ENCODE results near the gene PTH.

The PTH gene

GRCh38 chr11:13473013-13473722 is 22.6 kb downstream of the PTH start:
- TF ChIP-seq, protein P1, sequence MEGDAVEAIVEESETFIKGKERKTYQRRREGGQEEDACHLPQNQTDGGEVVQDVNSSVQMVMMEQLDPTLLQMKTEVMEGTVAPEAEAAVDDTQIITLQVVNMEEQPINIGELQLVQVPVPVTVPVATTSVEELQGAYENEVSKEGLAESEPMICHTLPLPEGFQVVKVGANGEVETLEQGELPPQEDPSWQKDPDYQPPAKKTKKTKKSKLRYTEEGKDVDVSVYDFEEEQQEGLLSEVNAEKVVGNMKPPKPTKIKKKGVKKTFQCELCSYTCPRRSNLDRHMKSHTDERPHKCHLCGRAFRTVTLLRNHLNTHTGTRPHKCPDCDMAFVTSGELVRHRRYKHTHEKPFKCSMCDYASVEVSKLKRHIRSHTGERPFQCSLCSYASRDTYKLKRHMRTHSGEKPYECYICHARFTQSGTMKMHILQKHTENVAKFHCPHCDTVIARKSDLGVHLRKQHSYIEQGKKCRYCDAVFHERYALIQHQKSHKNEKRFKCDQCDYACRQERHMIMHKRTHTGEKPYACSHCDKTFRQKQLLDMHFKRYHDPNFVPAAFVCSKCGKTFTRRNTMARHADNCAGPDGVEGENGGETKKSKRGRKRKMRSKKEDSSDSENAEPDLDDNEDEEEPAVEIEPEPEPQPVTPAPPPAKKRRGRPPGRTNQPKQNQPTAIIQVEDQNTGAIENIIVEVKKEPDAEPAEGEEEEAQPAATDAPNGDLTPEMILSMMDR (IDR thresholded peaks at IDR 0.05; ENCODE audit: insufficient read depth, low read depth, low read length, missing control alignments), result no peak
- H3K4me3 ChIP-seq (ENCODE audit: low read depth, low read length), result no peak overlapping the region
- DNase-seq (ENCODE audit: low read depth), result no peak

GRCh38 chr11:13468750-13469149 is 27.0 kb downstream of the PTH start:
- TF ChIP-seq, protein P1 (IDR thresholded peaks at IDR 0.05; ENCODE audit: insufficient read depth, low read depth, low read length, missing control alignments), result no peak
- no peak for DNase-seq (ENCODE audit: low read depth)
- H3K4me3 ChIP-seq (ENCODE audit: low read depth, low read length), result no peak overlapping the region

DNA sequence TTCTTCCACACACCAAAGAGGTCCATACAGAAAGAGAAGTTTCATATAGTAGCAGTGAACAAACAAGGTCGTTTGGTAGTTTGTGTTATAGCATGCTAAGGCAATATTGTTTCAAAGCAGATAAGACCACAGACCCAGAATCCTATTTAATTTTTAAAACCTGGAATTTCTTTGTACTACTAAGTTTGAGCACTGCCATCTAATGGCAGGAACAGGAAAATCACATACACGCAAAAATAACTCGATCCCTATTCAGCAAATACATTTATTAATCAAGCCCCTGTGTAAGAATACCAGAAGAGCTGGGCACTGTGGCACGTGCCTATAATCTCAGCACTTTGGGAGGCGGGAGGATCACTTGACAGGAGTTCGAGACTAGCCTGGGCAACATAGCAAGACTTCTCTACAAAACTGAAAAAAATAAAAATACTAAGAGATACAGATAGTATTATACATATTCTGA is 29.9 kb downstream of the PTH start:
- no peak overlapping the region for H3K4me3 ChIP-seq (ENCODE audit: low read depth, low read length)
- peak; percentile 33 for DNase-seq (ENCODE audit: low read depth)
- TF ChIP-seq, protein P1 (IDR thresholded peaks at IDR 0.05; ENCODE audit: insufficient read depth, low read depth, low read length, missing control alignments), result peak; percentile 46

DNA sequence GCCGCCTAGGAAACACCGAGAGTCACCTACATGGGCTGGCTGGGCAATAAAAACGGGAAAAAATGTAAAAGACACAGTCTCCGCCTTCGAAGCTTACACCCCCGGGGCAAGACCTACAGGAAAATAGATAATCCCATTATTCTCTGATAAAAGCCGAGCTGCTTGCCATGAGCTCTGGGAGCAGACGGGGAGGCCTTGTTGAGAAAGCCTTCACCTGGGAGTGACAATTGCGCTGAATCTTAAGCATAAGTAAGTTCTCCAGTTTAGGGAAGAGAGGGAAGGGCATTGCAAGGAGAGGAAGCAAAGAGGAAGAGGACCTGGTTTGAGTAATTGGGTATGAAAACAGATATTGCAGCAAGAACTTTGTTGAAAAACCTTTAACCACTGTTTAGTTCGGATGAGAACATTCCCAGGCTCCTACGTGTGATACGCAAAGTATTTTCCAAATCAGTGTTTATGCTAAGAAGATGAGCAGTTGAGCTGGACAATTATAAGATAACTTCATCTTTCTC is 32.0 kb downstream of the PTH start:
- H3K4me3 ChIP-seq (ENCODE audit: low read depth, low read length), result peak overlapping the region; percentile 81
- DNase-seq (ENCODE audit: low read depth), result no peak
- TF ChIP-seq, protein P1 (IDR thresholded peaks at IDR 0.05; ENCODE audit: insufficient read depth, low read depth, low read length, missing control alignments), result no peak

DNA sequence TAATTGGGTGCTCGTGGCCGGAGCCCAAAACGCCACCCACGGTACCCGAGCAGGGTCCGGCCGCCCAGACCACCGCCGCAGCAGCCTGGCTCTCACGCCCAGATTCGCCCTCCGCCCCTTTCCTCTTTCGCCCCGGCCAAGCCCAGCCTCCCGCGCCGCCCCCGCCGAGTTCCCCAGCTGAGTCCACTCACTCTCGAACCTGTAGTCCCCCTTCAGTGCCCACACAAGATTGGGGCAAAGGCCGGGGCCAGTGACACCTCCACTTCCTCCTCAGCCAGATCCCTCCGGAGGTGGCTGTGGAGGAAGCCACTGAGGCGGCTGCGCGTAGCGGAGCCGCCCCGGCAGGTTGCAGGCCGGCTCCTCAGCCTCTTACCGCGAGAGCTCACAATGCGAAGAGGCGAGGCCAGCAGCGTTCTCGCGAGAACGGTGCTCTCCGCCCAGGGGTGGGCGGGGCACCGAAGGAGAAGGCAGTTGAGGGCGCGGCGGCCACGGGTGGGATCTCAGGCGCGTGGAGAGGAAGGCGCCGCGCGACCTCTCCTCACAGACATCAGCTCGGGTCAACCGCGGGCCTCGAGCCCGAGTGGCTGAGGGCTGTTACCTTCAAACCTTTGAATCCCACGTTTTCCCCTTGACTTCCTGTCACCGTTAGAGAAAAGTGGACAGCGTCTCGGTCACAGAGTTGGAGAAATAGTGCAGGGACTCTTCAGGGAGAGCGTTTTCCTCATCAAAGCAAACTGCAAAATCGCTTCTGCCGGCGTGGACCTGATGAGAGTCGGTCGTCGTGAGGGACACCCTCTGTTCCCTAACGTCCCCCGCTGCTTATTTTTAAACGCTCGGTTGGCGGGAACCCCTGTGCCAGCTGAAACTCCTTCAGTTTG is 32.7 kb downstream of the PTH start, which contains the start of gene BTBD10:
Gene BTBD10 (minus strand): TSS at position 322 of the 878 bp plus-strand sequence. CDS start 18,098 bp downstream, outside the sequence.
- peak; percentile 97 for DNase-seq (ENCODE audit: low read depth)
- TF ChIP-seq, protein P1 (IDR thresholded peaks at IDR 0.05; ENCODE audit: insufficient read depth, low read depth, low read length, missing control alignments), result no peak
- peak within 1 kb of the TSS; percentile 81 for H3K4me3 ChIP-seq (ENCODE audit: low read depth, low read length)

DNA sequence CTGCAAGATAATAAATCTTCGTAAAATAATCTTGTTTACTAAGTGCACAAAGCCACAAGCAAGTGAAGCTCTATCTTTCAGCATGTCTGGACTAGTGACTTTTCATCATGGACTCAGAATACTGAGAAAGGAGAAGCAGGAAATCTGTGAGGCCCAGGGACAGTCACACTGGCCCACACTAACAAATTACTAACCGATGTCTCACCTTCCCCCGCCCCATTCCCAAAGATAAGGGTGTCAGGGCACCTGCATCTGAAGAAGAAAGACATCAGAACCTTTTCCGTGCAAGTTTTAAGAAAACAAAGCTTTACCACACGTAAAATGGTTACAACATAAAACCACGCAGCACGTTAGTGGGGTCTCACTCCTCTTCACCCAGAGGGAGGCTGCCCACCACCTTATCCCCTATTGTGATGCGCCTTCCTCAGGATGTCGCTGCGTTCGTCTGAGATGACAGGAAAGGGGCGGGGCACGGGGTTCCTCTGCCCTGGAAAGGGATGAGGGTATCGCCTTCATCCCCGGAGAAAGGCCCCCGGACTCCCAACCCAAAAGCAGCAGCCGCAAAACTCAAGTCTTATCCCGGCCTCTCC is 33.4 kb downstream of the PTH start:
- TF ChIP-seq, protein P1 (IDR thresholded peaks at IDR 0.05; ENCODE audit: insufficient read depth, low read depth, low read length, missing control alignments), result no peak
- peak overlapping the region; percentile 81 for H3K4me3 ChIP-seq (ENCODE audit: low read depth, low read length)
- peak; percentile 56 for DNase-seq (ENCODE audit: low read depth)

Data from GM12865 (cell line).